GM19328 (cell line): ENCODE results near the gene SUPV3L1.

Experiments used
- ATAC-seq: cut with Tn5 transposase; IDR thresholded peaks from one replicate; pipeline ENCODE4 v1.9.1; 2021; ENCODE audit warnings: mild to moderate bottlenecking, moderate library complexity; ENCODE audit not compliant: unreplicated experiment

The SUPV3L1 gene

DNA sequence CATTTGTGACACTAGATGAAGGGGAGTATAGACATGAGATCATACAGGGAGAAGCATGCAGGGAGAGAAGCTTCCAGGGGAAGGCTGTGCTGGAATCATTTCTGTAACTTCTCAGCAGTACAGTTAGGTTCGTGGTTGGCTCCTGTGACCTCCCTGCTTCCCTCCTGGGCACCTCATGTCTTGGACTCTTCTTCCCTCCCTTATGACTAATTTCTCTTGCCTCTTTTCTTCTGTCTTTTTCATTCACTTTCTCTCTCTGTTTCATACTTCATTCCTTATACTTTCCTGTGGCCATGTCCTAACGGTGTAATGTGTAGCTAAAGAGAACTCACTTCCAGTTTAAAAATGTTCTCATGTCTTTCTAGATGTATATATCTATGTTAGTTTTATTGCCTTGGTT lies 21.0 kb downstream of the SUPV3L1 start:
- ATAC-seq = no peak

GRCh38 chr10:69202332-69202731 lies 22.3 kb downstream of the SUPV3L1 start:
- no peak for ATAC-seq

GRCh38 chr10:69208761-69209160 lies 28.7 kb downstream of the SUPV3L1 start:
- no peak for ATAC-seq

DNA sequence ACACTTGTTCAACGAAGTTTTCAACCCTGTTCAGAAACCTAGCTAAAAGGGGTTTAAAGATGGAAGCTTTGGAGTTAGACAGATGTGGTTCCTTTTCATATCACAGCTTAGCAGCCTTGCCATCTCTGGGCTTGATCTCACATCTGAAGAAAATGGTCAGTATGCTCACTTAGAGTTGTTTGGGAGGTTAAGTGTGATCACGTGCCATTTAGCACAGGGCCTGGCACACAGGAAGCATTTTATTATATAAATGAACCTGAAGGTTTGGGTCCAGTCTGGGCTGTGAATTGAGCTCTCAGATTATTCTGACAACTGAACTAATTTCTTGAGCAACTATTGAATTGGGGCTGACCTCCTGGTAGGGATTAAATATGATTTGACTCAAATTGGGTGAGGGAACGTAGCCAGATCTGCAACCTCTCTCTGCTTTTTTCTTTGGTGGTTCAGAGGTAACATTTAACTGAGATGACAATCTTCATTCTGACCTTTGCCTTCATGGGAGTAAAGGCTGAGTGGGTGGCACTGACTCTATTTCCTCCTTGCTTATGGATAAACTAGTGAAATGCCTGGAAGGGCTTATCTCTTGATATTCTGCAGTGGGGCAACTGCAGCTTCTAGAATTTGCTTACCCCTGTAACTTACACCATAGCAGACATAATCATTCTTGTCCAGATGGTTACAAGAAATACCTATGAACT lies 29.9 kb downstream of the SUPV3L1 start:
- no peak for ATAC-seq

- ATAC-seq = no peak
Observed at GRCh38 chr10:69211104-69211503, 31.1 kb downstream of the SUPV3L1 start.

DNA sequence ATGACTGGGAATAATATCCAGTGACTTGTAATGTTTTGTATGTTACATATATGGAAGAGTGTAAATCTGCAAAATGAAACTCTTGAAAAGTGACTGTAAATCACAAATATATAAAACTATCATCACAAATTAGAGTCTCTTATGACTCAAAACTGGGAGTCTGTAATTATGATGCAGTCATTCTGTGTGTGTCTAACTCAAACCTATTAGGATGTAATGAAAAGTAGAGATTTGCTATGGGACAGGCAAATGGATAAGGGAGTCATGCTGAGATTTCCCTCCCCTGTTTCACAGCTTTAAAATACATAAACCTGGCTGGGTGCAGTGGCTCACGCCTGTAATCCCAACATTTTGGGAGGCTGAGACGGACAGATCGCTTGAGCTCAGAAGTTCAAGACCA lies 31.5 kb downstream of the SUPV3L1 start:
- no peak for ATAC-seq

- no peak for ATAC-seq
Observed at GRCh38 chr10:69213591-69214311, 33.7 kb downstream of the SUPV3L1 start.

DNA sequence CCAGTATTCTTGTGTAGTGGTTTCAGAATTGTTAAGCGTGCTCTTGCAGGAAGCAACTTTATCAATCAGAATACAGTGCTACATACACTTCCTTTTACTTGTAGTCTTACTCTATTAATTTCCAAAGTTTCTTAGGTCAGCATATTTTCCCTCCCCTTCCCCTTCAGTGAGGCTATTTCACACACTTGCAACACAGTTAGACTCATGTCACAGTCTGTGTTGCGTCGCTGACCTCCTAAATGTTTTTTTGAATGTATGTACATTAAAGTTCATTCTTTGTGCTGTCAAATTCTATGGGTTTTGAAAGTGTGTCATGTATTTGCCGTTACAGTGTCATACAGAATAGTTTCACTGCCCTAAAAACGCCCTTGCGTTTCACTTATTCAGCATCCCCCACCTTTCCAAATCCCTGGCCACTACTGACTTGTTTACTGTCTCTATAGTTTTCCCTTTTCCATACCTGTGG lies 34.7 kb downstream of the SUPV3L1 start:
- no peak for ATAC-seq

DNA sequence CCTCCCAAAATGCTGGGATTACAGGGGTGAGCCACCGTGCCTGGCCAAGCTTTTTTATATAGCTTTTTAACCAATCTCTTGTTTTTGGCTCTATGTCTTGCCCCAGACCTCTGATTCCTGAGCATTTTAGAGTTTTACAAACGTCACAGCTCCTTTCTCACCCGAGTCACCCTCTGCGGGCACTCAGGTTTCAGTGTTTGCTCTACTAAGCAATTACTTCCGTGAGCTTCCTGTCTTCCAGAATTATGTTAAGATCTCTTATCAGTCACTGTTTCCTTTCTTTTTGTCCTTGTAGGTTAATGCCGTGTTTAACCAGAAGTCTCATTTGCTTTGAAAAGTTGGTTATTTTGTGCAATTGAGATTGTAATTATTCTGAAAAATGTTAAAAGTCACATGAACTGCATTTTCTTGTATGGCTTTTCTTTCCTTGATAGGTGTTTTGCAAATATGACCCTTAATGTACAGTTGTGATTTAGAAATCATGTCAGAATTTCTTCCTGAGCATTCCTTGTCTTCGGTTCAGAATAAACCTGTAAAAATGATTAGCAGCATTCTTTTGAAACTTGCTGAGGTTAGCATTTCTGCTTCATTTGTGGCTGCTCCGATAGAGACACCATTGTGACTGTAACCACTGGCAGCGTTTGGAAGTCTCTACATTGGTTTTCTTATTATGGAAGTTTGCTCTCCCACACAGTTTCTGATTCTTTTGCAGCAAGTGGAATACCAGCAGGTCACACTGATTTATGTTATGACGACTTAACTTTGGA lies 35.6 kb downstream of the SUPV3L1 start:
- ATAC-seq = no peak

DNA sequence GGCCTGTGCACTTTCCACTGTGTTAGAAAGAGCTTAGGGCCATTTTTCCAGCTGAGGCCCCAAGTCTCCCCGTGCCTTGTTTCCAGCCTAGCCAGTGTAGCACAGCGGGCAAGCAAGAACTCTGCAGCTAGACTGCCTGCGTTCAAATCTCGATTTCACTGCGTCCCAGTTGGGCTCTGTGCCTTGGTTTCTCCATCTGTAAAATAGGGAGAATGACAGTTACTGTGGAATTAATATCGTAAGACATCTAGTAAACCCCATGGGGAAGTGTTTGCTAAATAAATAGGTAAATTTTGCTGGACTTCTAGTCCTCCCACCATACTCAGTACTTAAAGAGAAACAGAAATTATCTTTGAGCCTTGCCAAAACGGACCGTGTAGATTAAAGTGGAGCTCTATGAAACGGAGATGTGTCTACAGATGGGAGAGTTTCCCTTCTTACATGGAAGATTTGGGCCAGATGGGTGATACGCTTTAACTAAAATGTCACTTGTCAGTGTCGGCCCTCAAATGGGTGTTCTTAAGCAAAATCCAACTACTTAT lies 36.6 kb downstream of the SUPV3L1 start:
- ATAC-seq = no peak

DNA sequence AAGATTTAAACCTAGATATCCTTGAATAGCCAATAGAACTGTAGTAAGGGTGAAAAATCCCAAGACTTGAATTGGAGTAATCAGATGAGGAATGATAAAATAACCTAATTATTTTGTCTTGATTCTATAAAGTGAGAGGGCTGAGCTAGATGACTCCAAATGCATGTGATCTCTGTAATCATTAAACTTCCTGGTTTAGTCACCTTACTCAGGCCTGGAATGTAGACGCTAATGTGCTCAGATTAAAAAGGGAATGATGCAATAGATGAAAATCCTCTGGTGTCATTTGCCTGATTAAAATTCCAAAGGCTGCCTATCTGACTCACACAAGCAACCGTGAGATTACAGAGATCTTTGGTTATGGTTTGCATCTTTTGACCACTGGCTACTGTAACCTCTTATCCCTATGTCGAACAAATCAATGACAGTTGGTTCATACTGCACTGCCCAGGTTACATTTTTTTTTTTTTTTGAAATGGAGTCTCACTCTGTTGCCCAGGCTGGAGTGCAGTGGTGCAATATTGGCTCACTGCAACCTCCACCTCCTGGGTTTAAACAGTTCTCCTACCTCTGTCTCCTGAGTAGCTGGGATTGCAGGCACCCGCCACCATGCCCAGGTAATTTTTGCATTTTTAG lies 37.2 kb downstream of the SUPV3L1 start:
- ATAC-seq = no peak

DNA sequence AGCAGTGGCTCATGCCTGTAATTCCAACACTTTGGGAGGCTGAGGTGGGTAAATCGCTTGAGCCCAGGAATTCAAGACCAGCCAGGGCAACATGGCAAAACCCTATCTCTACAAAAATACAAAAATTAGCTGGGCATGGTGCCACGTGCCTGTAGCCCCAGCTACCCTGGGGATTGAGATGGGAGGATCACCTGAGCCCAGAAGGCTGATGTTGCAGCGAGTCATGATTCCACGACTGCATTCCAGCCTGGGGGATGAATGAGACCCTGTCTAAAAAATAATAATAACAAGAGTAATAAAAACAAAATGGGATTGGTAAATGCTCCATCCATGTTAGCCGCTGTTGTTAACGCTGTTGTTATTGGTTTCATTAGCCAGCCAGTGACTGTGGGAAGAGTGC lies 38.8 kb downstream of the SUPV3L1 start:
- no peak for ATAC-seq

DNA sequence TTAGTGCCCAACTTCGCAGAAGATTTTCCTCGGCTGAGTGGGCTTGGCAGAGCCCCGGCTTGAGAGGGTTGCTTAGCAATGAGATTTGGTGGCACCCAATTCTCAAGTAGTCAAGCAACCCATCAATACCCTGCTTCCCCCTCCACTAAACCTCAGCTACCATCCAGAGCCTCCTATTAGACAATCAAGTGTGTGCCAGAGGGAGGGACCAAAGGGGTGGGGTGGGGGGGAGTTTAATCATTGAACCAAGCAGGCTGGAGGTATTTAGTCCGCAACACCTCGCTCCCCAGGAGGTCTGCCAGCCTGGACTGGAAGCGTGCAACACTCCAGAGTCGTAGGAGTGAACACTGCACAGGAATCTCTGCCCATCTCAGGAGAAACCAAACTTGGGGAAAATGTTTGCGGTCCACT lies 40.0 kb downstream of the SUPV3L1 start, which contains the start of gene HKDC1:
TSS of gene HKDC1 (plus strand) at position 292 of the 411 bp plus-strand sequence. CDS start at position 396, 104 bp downstream.
- ATAC-seq = no peak

- no peak for ATAC-seq
Observed at GRCh38 chr10:69220507-69220906, 40.5 kb downstream of the SUPV3L1 start.

- peak; percentile 94 for ATAC-seq
Observed at GRCh38 chr10:69222157-69223027, 42.4 kb downstream of the SUPV3L1 start.

DNA sequence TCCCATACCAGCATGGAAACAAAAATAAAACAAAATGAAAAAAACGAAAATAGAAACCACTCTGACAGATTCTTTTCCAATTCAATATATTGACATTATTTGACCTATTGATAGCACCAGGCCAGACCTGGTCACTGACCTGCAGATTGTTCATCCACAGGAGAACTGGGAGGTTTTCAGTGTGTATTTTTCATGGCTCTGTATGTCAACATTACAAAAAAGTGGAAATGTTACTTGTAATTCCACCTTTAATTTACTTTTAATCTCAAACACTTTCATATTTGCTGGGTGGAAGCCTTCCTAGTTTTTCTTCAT lies 43.0 kb downstream of the SUPV3L1 start:
- ATAC-seq = peak; percentile 5

DNA sequence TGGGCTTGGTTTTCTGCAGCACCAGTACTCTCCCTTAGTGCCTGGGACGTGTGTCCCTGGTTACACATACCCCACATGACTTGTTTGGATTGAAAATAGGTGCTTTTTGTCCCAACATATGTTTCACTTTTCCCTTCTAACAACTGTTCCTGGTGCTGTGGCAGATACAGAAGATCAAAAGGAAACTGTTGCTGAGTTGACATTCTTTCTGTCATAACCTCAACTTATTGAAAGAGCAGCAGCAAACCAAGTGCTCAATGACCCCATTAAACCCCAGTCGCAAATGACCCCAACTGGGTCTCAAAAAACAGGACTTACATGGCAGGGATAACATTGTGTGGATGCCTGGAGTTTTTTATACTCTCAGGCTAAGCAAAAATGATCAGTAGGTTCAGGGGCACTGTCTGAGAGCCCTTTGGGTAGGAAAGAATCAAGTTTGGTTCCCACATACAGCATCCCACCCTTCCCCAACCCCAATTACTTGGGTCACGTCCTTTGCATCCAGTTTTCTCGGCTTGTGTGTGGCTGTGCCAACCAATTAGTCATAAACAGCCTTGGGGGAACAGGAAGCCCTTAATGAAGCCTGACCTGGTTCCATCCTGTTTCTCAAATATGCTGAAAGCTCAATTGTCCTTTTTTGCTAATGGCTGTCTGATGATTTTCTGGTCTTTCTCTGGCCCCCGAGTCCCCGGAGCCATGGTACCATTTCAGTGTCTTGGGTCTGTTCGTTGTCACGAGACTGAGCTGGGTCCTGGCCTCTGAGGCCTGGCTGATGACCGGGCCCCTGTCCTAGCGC lies 45.0 kb downstream of the SUPV3L1 start:
- ATAC-seq = no peak

GRCh38 chr10:69225681-69226080 lies 45.6 kb downstream of the SUPV3L1 start:
- ATAC-seq = no peak

DNA sequence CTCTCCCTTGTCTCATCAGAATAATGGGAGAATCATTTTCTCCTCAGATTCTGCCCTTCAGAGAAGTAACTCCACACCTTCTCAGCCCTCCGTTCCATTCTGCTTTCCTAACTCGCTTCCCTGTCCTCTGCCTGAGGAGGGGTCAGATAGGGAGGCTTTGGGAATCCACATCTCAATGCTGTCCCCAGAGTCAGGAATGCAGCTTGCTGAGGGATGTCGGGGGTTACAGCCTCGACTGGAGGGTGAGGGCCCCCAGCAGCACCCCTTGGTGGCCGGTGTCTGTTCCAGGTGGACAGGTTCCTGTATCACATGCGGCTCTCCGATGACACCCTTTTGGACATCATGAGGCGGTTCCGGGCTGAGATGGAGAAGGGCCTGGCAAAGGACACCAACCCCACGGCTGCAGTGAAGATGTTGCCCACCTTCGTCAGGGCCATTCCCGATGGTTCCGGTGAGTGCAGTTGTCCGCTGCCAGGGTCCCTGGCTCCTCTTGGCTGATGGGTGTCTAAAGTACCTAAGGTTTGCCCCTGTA lies 47.0 kb downstream of the SUPV3L1 start:
- ATAC-seq = no peak
